GM15510 (cell line): ENCODE measurements around the gene IFT80.

Experiments used
- POLR2A ChIP-seq: IDR thresholded peaks from 3 replicates; pipeline ENCODE4 v1.6.1; 2011; ENCODE audit warnings: borderline replicate concordance; ENCODE audit not compliant: insufficient read length; ENCODE audit errors: extremely low read depth

IFT80 gene

DNA sequence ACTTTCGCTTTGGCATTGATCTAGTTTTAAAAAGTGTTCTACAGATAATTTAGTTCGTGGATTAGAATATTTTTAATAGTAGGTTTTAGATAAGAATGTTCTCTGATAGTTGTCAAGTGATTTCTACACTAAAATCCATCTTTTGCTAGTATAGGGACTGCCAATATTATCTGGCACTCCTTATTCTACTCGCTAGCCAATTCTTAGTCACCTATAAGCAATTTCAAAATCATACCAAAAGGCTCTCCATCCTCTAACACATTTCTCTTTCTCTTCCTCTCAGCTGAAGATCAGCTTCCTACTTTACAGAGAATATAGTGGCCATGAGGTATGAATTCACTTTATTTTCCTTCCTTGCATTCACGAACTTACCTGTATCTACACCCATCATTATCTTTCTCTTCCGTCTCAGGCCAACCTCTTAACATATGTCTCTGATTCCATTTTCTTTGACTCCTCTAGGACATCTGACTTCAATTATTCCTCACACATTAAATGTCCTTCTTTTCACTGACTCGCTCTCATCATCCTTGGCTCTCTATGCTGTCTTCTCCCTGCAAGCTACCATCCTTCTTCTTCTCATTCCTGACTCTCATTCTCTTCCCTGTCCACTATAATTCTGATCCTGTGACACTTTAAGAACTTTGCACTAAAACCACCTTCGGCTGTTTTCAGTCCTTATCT is 138.3 kb downstream of the IFT80 start:
- TF ChIP-seq POLR2A = no peak

DNA sequence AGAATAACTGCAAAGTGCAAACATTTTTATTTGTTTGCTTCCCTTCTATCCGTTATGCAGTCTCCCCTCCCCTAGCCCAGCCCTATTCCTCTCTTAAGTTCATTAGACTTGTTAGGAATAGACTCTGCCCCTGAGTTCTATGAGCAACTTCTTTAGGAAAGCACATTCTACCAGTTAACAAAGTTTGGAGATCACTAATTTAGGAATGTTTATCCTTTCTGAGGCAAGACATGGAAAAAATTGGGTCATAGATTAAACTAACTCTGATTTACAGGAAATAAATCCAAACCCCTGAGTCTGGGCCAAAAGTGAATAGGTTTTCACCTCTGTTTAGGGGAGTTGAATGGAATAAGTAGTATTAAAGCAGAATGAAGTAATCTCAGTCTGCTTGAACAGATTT is 139.4 kb downstream of the IFT80 start:
- TF ChIP-seq POLR2A = no peak

DNA sequence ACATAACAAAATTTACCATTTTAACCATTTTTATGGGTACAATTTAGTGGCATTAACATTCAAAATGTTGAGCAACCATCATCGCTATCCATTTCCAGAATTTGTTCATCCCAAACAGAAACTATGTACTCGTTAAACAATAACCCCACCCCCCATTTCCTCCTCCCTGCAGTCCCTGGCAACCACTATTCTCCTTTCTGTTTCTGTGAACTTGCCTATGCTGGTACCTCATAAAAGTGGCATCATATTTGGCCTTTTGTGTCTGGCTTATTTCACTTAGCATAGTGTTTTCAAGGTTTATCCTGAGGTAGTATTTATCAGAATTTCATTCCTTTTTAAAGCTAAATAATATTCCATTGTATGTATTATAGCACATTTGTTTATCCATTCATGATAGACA is 141.4 kb downstream of the IFT80 start:
- no peak for TF ChIP-seq POLR2A

DNA sequence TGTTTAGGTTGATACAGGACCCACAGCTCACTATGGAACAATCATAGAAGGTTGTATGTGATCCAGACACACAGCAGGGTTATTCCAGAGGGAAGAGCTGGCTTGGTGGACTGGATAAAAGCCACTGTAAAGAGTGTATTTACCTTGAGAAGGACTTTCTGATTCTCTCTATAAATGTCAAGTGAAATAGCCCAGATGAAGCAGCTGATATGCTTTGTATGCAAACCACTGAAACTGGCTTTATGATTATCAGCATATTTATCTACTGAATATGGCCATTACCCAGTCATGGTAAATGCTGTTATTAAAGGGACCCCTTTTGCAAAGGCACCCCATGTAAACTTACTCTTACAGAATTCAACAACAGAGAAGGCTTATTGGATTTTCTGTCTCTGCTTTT is 145.7 kb downstream of the IFT80 start:
- no peak for TF ChIP-seq POLR2A

DNA sequence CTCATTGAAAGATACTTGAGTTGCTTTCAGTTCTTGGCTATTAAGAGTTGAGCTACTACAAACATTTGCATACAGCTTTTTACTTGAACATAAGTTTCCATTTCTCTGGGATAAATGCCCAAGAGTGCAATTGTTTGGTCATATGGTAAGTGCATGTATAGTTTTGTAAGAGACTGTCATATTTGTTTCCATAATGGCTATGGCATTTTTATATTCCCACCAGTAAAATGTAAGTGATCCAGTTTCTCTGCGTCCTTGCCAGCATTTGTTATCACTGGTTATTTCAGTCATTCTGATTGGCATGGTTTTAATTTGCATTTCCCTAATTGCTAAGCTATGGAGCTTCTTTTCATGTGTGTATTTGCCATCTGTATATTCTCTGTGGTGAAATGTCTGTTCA is 151.3 kb downstream of the IFT80 start:
- no peak for TF ChIP-seq POLR2A

DNA sequence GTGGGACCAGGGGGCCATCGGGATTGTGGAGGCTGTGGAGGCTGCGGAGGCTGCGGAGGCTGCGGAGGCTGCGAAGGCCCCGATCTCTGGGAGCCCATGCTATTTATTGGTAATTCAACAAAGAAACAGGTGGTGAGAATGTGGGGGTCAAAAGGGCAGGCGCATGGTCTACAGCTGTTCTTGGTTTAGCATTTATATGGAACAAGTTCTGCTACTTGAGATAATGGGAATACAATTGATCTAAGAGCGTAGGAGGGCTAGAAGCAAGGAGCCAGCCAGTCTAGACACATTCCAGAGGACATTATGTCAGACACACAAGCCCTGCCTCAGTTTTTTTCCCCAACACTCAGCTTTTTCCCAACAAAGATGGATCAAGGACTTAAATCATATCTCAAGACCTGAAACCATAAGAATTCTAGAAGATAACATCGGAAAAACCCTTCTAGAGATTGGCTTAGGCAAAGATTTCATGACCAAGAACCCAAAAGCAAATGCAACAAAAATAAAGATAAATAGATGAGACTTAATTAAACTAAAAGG is 153.7 kb downstream of the IFT80 start:
- no peak for TF ChIP-seq POLR2A

DNA sequence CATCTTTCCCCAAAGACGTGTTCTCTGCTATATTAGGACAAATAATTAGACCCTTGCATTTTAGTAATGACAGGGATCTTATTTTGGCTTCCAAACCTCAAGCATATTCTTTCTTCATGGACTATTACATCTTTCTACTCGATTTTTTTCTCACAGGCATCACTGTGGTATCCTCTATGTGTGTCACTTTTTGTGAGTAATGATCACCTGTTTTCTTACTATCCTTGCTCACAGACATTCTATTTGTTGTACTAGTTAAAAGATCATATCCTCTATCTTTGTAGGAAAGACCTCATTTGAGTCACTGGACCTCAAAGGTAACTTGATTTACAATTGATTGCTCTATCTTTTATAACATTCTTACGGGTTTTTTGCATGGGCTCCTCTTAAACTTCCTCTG is 167.0 kb downstream of the IFT80 start:
- no peak for TF ChIP-seq POLR2A

DNA sequence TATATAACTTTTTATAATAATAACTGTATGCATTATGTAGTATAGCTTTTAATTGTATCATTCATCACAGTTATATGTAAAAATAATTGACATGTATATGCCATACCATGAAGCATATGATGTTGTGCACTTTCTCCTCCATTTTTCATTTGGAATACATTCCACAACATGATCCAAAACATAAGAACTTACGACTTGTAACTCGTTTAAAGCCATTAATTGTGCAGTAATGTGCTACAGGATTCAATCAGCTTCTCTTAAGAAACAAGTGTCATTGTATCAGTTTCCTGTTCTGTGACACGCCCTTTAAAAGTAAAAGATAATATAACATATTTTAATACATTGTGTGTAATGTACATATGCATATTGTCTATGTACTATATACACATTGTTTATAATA is 171.6 kb downstream of the IFT80 start:
- TF ChIP-seq POLR2A = no peak

DNA sequence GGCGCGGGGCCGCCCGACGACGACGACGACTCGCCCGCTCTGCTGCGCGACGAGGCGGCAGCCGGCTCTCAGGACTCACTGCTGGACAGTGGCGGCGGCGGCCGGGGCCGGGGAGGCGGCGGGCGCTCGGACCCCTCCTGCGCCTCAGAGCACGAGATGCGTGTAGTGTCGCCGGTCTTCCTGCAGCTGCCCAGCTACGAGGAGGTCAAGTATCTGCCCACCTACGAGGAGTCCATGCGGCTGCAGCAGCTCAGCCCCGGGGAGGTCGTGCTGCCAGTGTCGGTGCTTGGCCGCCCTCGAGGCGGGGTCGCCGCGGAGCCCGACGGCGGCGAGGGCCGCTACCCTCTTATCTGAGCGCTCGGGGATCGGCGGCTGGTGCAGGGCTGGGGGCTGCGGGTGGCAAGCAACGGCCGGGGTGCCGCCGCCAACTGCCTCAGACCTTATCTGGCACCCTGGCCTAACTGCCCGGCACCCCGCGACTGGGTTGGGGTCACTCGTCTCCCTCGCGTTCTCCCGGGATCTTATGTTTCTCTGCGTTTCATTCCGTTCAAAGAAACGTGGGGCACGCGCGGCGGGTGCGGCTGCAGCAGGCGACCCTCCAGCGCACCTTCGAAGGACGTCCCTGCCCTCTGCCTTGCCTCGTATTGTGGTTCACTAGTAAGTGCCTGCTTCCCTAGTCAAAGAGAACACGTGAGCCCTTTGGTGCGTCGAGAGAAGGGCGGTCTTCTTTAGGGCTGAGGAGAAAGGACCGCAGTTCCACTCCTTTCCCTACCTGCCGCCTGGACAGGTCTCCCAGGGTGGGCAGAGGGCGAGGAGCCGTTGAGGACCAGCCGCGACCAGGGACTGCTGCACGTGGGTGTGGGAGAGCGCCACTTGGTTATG is 172.8 kb downstream of the IFT80 start:
- no peak for TF ChIP-seq POLR2A

DNA sequence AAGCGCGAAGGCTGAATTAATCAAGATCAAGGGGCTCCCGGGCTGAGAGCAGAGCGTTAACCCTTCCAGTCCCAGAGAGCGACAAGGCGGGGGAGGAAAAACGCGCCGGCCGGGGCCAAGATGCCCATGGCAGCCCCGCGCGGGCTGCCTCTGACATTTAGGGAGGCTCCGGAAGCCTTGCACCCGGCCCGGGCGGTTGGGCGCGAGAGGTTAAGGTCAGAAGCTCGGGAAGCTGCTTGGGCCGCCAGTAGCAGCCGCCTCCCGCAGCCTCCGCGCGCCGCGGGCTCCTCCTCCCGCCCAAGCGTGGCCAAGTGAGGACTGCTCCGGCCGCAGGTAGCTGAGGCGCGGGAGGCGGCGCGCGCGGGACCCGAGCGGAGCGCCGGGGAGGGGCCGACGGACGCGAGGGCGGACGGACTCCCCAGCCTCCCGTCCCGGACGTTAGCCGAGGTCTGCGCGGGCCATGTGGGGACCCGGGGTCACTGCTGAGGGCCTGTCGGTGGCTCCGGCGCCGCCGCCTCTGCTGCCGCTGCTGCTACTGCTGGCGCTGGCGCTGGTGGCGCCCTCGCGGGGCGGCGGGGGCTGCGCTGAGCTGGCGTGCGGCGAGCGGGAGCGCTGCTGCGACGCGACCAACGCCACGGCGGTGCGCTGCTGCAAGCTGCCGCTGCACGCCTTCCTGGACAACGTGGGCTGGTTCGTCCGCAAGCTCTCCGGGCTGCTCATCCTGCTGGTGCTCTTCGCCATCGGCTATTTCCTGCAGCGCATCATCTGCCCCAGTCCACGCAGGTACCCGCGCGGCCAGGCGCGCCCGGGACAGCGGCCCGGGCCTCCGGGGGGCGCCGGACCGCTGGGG is 173.6 kb downstream of the IFT80 start, which contains the start of gene C3orf80:
C3orf80 (plus strand) TSS at position 247 of the 850 bp plus-strand sequence; CDS start at position 461, 214 bp downstream.
- no peak for TF ChIP-seq POLR2A

DNA sequence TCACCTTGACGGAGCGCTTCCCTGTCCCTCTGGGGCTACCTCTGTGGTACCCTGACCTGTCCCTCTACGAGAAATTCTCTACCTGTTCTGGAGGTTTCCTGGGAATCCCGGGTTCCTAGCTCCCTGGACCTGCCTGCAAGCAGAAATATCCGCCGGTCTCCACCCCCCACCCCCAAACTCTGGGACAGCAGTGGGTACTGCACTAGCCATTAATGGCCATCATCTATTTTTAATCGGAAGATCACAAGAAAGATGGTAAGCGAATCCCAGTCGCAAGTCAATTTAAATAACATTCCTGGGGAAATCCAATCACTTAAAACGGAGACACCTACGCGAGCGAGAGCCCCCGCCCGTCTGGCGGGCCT is 174.2 kb downstream of the IFT80 start:
- no peak for TF ChIP-seq POLR2A

DNA sequence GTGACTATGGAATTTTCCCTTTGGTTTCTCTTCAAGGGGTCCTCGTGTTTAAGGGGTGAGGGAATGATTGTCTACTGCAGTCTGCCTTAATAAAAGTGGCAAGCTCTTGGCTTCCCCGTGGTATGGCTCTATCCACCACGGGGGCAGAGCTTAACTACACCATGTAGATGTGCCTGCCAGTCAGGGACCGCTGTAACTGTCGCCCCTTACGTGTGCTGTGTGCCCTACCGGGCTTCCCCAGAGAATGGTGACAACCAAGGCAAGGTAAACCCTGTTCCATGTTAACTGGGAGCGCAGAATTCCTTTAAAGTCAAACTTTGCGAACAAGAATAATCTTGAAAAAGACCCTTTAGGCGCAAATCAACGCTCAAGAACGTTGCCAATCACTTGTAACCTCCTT is 174.8 kb downstream of the IFT80 start:
- TF ChIP-seq POLR2A = no peak

DNA sequence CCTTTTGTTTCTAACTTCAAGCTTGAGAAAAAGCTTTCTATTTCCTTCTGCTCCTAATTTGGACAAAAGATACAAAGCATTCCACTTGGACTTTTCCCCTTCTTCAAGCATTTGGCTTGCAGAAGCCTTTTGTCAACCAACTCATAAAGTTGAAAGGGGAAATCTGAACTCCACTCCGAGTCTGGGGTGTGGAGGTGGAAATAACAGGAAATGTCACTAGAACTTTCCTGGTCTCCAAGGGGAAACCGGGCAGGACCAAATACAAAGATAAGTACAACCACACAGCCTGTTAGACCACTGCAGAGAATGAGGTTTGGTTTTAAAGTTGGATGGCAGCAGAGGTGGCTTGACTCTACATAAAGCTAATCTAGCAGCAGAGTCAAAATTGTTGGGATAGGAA is 178.0 kb downstream of the IFT80 start:
- TF ChIP-seq POLR2A = no peak

DNA sequence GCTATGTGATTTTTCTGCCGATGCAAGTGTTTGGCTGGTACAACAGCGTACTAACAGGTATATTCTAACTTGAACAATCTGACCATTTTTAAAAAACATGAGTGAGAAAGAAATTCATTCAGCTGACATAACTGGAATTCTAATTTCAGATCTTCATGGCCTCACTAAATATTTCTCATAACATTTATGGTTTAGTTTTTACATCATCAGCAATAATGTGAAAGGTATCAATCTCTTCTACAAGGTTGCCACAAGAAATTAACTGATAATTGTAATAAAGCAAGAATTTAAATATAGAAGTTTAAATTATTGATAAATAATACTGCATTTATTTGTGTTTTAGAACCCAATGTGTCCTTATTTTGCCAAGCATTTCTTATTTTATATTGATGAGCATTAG is 179.0 kb downstream of the IFT80 start:
- no peak for TF ChIP-seq POLR2A

DNA sequence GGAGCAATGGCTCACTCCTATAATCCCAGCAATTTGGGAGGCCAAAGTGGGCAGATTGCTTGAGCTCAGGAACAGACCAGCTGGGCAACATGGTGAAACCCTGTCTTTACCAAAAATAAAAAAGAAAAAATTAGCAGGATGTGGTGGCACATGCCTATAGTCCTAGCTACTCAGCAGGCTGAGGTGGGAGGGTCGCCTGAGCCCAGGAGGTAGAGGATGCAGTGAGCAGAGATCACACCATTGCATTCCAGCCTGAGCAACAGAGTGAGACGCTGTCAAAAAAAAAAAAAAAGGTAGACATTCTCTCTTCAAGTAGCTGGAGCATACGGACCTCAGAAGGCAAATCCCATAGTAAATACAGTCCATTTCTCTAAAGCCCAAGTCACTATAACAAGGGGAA is 180.9 kb downstream of the IFT80 start:
- TF ChIP-seq POLR2A = no peak
